HG02943 (cell line): ENCODE results near the gene PCBP3.

Experiments
- ATAC-seq: cut with Tn5 transposase; IDR thresholded peaks from one replicate; pipeline ENCODE4 v1.9.1; 2021; ENCODE audit warnings: mild to moderate bottlenecking, low read depth, moderate library complexity; ENCODE audit not compliant: unreplicated experiment

The PCBP3 gene

GRCh38 chr21:45982092-45982757 is 338.7 kb downstream of the PCBP3 start:
- no peak for ATAC-seq

- ATAC-seq: no peak
These were observed 339.5 kb downstream of the PCBP3 start for GRCh38 chr21:45982758-45983648.

- ATAC-seq: no peak
These were observed 340.1 kb downstream of the PCBP3 start for GRCh38 chr21:45983649-45983965.

- ATAC-seq: no peak
These were observed 340.5 kb downstream of the PCBP3 start for GRCh38 chr21:45983981-45984551.

GRCh38 chr21:45984584-45985095 is 341.1 kb downstream of the PCBP3 start:
- no peak for ATAC-seq

GRCh38 chr21:45985471-45986315 is 342.2 kb downstream of the PCBP3 start:
- no peak for ATAC-seq

GRCh38 chr21:45986316-45987051 is 343.0 kb downstream of the PCBP3 start:
- ATAC-seq: no peak

GRCh38 chr21:45987121-45987711 is 343.7 kb downstream of the PCBP3 start:
- no peak for ATAC-seq

- no peak for ATAC-seq
These were observed 345.1 kb downstream of the PCBP3 start for GRCh38 chr21:45988366-45989347.

- no peak for ATAC-seq
These were observed 346.0 kb downstream of the PCBP3 start for GRCh38 chr21:45989355-45990048.

- ATAC-seq: no peak
These were observed 346.7 kb downstream of the PCBP3 start for GRCh38 chr21:45990049-45990711.

GRCh38 chr21:45990741-45991605 is 347.4 kb downstream of the PCBP3 start:
- no peak for ATAC-seq

GRCh38 chr21:45991606-45992300 is 348.2 kb downstream of the PCBP3 start:
- no peak for ATAC-seq
